GM12873 (cell line): Measurements from ENCODE around the gene FBXO21.

ENCODE experiments used
- CTCF ChIP-seq: IDR thresholded peaks from 2 replicates; pipeline ENCODE4 v1.5.1; 2012; ENCODE audit warnings: low read depth, mild to moderate bottlenecking, moderate library complexity, low read length, control low read depth; ENCODE audit not compliant: insufficient read depth; ENCODE audit errors: missing control alignments

The FBXO21 gene

GRCh38 chr12:117149431-117149830, 40.8 kb downstream of the FBXO21 start:
- no peak for TF ChIP-seq CTCF

DNA sequence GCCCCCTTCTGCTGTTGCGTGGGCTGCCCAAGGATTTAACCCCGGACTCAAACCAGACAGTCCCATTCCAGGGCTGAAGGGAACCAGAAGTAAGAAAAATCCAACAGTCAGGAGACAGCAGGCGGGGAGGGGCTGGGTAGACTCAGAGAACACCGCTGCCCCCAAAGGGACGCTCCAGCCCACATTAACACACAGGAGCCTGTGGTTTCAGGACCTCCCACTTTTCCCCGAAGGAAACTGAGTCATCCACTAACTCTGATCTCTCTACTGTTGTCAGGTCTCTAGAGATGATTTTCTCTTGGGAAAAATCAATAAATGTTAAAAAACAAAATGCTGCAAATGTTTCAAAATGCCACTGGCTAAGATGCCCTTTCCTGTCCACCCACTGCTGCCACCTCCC, 41.6 kb downstream of the FBXO21 start:
- no peak for TF ChIP-seq CTCF

DNA sequence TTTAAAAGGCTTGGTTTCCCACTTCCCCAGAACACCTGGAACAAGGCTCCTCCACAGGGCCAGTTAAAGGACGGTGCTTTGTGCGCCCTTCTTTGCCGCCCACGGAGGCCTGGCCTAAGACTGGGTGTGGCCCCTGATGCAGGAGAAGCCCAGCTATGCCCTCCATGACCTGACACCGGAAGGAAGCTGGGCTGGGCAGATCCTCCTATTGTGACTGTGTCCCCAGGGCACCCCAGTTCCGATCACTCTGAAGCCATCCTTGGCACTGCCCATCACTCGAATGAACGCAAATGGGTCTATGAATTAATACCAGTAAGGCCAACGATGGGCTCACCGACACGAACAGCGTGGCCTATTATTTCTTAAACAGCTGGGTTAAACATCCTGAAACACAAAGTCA, 42.6 kb downstream of the FBXO21 start:
- TF ChIP-seq CTCF = no peak

- no peak for TF ChIP-seq CTCF
Measured at GRCh38 chr12:117145597-117146154, 44.6 kb downstream of the FBXO21 start.

- TF ChIP-seq CTCF = no peak
Measured at GRCh38 chr12:117144599-117144998, 45.7 kb downstream of the FBXO21 start.

DNA sequence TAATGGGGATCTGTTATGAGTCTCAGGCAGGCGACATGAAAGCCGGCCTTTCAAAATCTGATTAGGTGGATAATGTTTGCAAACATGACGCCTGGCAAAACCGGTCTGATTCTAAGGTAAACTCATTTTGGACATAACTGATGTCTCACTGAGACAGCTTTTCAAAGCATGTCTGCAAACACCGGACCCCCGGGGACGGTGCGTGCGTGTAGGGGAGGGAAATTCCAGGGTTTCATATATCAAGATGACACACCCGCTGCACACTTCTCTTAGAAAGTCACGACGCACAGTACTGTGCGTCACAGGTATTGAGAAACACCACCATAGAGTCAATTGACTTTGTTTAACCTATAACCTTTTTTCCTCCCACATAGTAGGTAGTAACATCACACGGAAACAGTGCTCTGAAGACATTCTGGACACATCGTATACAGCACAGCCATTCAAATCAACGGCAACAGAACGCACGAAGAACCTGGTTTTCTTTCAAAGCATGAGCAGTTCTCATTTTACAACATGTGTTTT, 47.2 kb downstream of the FBXO21 start:
- no peak for TF ChIP-seq CTCF

- no peak for TF ChIP-seq CTCF
Measured at GRCh38 chr12:117142094-117142493, 48.2 kb downstream of the FBXO21 start.
